ENCODE measurements around the gene SEPTIN2.
A peak's percentile ranks its signal among the peaks of the same experiment; 100 is the strongest.

The SEPTIN2 gene

GRCh38 chr2:241315879-241316631 lies at the start of gene SEPTIN2:
SEPTIN2 (plus strand) TSS chr2:241315925; CDS start chr2:241324233, 8,308 bp downstream.
- Mint-ChIP-seq H3K27me3 (ENCODE audit: low read depth) (no peaks in the 10 kb centered on the region), H3K9me3 (no peaks in the 10 kb centered on the region), H3K27ac (peak within 1 kb of the TSS; percentile 99), H3K4me3 (peak within 1 kb of the TSS; percentile 96), H3K36me3 (ENCODE audit: low read depth) (peaks cover 29% of the 10 kb centered on the region), H3K4me1 (ENCODE audit: low read depth) (peaks cover 50% of the 10 kb centered on the region)
- DNase-seq (ENCODE audit: low spot score) = peak; percentile 77

DNA sequence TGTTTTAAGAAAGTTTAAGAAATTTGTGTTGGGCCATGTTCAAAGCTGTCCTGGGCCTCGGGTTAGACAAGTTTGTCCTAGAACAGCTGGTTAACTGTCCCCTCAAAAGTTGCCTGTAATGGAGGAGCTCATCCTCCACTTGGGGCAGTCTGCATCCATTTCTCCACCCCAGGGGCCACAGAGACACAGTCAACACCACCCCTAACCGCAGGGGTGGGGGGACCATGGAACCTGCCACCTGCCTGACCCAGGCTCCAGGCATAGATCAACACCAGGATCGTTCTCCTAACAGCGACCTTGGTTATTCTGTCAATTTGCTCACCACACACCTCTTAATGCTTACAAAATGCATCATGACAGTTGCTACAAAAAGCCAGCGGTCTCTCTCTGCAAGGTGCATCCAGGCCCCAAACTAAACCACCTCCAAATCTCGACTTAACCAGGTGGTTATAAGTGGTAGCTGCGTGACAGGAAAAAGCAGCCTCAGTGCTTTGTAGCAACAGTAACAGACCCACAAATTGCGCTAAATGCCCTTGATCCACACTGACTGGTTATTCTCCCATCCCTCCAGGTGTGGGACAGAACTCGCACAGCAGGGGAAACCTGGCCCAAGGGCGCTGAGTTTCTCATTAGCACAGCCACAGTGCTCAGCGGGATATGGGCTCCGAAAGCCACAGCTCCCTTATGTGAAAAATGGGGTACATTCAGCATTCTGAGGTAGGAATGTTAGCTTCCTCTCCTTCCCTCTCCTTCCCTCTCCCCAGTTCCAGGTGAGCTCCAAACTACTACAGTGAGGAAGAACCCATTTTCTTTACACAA lies 48.3 kb upstream of the SEPTIN2 start:
- peaks cover 40% of the 10 kb centered on the region for H3K36me3 Mint-ChIP-seq (ENCODE audit: low read depth)
- no peak overlapping the region for H3K4me3 Mint-ChIP-seq
- peaks cover 10% of the 10 kb centered on the region for H3K4me1 Mint-ChIP-seq (ENCODE audit: low read depth)
- no peak for DNase-seq (ENCODE audit: low spot score)
- H3K27me3 Mint-ChIP-seq (ENCODE audit: low read depth) = no peaks in the 10 kb centered on the region
- H3K9me3 Mint-ChIP-seq = no peaks in the 10 kb centered on the region
- no peak overlapping the region for H3K27ac Mint-ChIP-seq

- Mint-ChIP-seq H3K27ac (no peak overlapping the region), H3K27me3 (ENCODE audit: low read depth) (no peaks in the 10 kb centered on the region), H3K4me1 (ENCODE audit: low read depth) (peaks cover 14% of the 10 kb centered on the region), H3K36me3 (ENCODE audit: low read depth) (peaks cover 32% of the 10 kb centered on the region), H3K4me3 (no peak overlapping the region), H3K9me3 (no peaks in the 10 kb centered on the region)
- DNase-seq (ENCODE audit: low spot score) = no peak
Observed at GRCh38 chr2:241268306-241268705, 47.4 kb upstream of the SEPTIN2 start.

DNA sequence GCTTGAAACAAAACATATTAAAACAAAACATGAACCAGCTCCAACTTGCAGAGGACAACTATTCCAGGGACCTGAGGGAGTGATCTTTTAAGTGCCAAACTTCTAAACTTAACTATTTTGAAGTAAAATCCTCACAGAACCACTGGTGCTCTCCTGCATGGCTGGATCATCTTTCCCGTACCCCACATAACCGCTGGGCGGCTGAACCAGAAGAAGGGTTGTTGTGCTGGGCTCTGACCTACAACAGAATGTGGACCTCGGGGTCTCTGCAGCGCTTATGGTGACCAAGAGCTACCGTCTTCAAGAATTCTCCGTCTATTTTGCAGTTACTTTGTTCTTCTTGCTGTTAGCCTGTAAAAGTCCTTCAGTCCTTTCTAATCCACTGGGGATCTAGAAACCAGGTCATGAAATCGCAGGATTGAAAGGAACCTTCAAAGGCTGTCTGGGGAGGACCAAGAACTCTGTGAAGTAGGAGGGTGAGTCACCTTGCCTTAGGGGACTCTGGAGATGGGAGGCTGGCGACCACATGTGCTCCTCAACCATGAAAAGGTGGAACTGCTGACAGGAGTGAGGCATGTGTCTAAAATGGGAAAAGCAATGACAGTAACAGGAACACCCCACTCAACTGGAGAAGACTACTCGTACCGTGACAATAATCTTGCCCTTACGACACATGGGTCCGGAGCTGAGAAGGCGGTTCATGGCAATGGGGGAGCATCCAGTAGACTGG lies 46.8 kb upstream of the SEPTIN2 start:
- no peak for DNase-seq (ENCODE audit: low spot score)
- H3K9me3 Mint-ChIP-seq = no peaks in the 10 kb centered on the region

GRCh38 chr2:241269707-241270520 lies 45.8 kb upstream of the SEPTIN2 start:
- Mint-ChIP-seq H3K36me3 (ENCODE audit: low read depth) (peaks cover 28% of the 10 kb centered on the region), H3K27ac (no peak overlapping the region), H3K4me1 (ENCODE audit: low read depth) (peaks cover 20% of the 10 kb centered on the region), H3K27me3 (ENCODE audit: low read depth) (no peaks in the 10 kb centered on the region), H3K9me3 (no peaks in the 10 kb centered on the region), H3K4me3 (peak overlapping the region; percentile 17)
- DNase-seq (ENCODE audit: low spot score) = no peak

More for the DNA sequence above, 46.8 kb upstream of the SEPTIN2 start:
- H3K27ac Mint-ChIP-seq = no peak overlapping the region
- peaks cover 18% of the 10 kb centered on the region for H3K4me1 Mint-ChIP-seq (ENCODE audit: low read depth)
- H3K27me3 Mint-ChIP-seq (ENCODE audit: low read depth) = no peaks in the 10 kb centered on the region
- no peak overlapping the region for H3K4me3 Mint-ChIP-seq
- H3K36me3 Mint-ChIP-seq (ENCODE audit: low read depth) = peaks cover 29% of the 10 kb centered on the region

- Mint-ChIP-seq H3K9me3 (peaks cover 6% of the 10 kb centered on the region), H3K27me3 (ENCODE audit: low read depth) (no peaks in the 10 kb centered on the region), H3K4me3 (peak overlapping the region; percentile 17), H3K36me3 (ENCODE audit: low read depth) (peaks cover 29% of the 10 kb centered on the region), H3K4me1 (ENCODE audit: low read depth) (peaks cover 20% of the 10 kb centered on the region), H3K27ac (no peak overlapping the region)
- no peak for DNase-seq (ENCODE audit: low spot score)
Observed at GRCh38 chr2:241270531-241270930, 45.2 kb upstream of the SEPTIN2 start.

DNA sequence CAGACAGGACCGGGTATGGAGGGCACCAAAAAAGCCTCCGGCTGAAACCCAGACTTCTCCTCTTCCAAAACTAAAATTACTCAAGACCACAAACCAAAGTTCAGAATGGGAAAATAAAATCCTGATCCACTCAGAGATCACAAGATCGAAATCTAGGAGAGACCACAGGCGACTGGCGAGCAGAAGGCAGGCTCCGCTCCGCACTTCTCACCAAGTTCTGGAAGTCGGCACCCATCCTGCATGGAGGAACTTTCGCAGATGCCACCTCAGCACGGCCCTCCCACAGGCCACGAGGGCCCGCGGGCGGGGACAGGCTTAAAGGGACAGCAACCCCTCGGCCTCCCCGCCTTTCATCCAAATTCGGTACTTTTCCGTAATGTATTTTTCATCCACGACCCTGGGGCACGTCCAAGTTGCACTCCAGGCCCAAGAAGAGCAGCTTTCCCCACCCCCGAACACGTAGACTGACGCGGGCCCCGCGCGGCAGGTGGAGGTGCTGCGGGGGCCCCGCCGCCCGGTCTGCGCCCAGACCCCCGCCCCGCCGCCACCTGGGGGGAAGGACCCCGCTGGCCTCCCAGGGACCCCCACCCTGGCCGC lies 43.9 kb upstream of the SEPTIN2 start:
- Mint-ChIP-seq H3K27ac (peak overlapping the region; percentile 88), H3K36me3 (ENCODE audit: low read depth) (peaks cover 28% of the 10 kb centered on the region), H3K4me1 (ENCODE audit: low read depth) (peaks cover 21% of the 10 kb centered on the region), H3K9me3 (peaks cover 17% of the 10 kb centered on the region), H3K27me3 (ENCODE audit: low read depth) (no peaks in the 10 kb centered on the region), H3K4me3 (peak overlapping the region; percentile 91)
- peak; percentile 56 for DNase-seq (ENCODE audit: low spot score)

DNA sequence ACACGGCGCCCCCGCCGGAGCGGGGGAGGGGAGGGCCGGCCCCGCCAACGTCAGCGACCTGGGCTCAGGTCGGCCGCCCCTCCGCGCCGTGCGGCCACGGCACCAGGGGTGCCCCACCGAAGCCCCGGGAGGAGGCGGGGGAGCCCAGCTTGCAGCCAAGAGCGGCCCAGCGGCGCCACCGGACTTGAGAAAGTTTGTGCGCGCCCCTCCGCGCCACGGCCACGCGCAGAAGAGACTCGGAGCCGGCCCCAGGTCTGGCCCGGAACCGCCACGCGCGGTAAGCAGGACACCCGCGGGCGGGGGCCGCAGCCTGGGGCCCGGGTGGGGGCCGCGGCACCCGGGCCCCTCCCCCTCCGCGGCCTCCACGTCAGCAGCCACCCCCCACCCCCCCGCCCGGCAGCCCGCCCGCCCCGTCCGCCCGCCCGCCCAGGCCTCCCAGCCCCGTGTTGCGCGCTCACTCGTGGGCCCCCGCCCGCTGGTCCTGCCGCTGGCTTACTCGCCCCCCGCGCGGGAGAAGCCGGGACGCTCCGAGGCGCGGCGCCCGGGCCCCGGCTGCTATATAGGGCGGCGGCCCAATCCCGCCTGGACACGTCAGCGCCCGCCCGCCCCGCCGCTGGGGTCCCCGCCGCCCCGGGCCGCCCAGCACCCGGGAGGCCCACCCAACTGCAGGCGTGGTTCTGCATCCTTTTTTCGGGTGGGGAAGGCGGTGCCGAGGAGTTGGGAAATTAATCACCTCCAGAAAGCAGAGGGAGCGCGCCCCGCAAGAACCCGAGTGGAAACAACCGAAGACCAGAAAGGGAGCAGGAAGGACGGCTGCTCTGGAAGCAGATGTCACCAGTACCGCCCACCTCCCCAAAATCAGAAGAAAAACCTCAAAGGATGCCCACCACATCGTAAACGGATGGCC lies 43.2 kb upstream of the SEPTIN2 start:
- peak; percentile 46 for DNase-seq (ENCODE audit: low spot score)
- Mint-ChIP-seq H3K27me3 (ENCODE audit: low read depth) (no peaks in the 10 kb centered on the region), H3K4me3 (peak overlapping the region; percentile 73), H3K27ac (peak overlapping the region; percentile 52), H3K36me3 (ENCODE audit: low read depth) (peaks cover 34% of the 10 kb centered on the region), H3K4me1 (ENCODE audit: low read depth) (peaks cover 21% of the 10 kb centered on the region), H3K9me3 (peaks cover 17% of the 10 kb centered on the region)

- peaks cover 17% of the 10 kb centered on the region for H3K9me3 Mint-ChIP-seq
- no peaks in the 10 kb centered on the region for H3K27me3 Mint-ChIP-seq (ENCODE audit: low read depth)
- H3K36me3 Mint-ChIP-seq (ENCODE audit: low read depth) = peaks cover 34% of the 10 kb centered on the region
- peaks cover 21% of the 10 kb centered on the region for H3K4me1 Mint-ChIP-seq (ENCODE audit: low read depth)
- peak overlapping the region; percentile 52 for H3K27ac Mint-ChIP-seq
- peak overlapping the region; percentile 73 for H3K4me3 Mint-ChIP-seq
- DNase-seq (ENCODE audit: low spot score) = no peak
Observed at GRCh38 chr2:241273210-241274020, 42.3 kb upstream of the SEPTIN2 start.

DNA sequence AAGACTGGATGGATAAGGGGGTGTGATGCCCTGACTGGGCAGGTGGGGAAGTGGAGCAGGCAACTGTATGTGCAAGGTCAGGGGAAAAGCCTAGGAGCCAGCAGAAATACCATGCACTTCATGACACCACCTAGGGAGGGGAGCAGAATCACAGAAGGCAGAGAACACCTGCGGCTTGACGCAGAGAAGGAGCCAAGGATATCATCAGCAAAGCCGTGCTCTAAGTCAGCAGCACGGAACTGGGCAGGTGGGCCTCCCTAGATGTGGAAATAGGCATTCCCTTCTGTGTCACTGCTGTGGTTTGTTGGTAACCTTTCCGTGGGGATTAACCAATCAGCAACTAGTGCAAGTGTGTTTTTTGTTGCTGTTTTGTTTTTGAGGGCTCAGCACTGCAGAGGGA lies 41.6 kb upstream of the SEPTIN2 start:
- Mint-ChIP-seq H3K4me3 (no peak overlapping the region), H3K27me3 (ENCODE audit: low read depth) (no peaks in the 10 kb centered on the region), H3K36me3 (ENCODE audit: low read depth) (peaks cover 31% of the 10 kb centered on the region), H3K9me3 (peaks cover 17% of the 10 kb centered on the region), H3K4me1 (ENCODE audit: low read depth) (peaks cover 21% of the 10 kb centered on the region), H3K27ac (no peak overlapping the region)
- DNase-seq (ENCODE audit: low spot score) = no peak

GRCh38 chr2:241275504-241275903 lies 40.2 kb upstream of the SEPTIN2 start:
- Mint-ChIP-seq H3K36me3 (ENCODE audit: low read depth) (peaks cover 32% of the 10 kb centered on the region), H3K27me3 (ENCODE audit: low read depth) (no peaks in the 10 kb centered on the region), H3K4me3 (no peak overlapping the region), H3K9me3 (peaks cover 17% of the 10 kb centered on the region), H3K27ac (no peak overlapping the region), H3K4me1 (ENCODE audit: low read depth) (peaks cover 26% of the 10 kb centered on the region)
- DNase-seq (ENCODE audit: low spot score) = no peak
